Measurements from ENCODE around the gene COX7A1.

Gene COX7A1

DNA sequence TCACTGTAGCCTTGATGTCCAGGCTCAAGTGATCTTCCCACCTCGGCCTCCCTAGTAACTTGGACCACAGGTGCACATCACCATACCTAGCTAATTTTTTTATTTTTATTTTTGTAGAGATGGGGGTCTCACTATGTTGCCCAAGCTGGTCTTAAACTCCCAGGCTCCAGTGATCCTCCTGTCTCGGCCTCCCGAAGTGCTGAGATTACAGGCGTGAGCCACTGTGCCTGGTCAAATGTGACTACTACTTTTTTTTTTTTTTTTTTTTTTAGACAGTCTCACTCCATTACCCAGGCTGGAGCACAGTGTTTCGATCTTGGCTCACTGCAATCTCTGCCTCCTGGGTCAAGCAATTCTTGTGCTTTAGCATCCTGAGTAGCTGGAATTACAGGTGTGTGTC, 20.6 kb upstream of the COX7A1 start:
- no peak overlapping the region for H3K4me3 ChIP-seq (replicated peaks in 1 of 2; ENCODE audit: low read depth in 2 of 2, low read length in 2 of 2)
- TF ChIP-seq, protein P1, sequence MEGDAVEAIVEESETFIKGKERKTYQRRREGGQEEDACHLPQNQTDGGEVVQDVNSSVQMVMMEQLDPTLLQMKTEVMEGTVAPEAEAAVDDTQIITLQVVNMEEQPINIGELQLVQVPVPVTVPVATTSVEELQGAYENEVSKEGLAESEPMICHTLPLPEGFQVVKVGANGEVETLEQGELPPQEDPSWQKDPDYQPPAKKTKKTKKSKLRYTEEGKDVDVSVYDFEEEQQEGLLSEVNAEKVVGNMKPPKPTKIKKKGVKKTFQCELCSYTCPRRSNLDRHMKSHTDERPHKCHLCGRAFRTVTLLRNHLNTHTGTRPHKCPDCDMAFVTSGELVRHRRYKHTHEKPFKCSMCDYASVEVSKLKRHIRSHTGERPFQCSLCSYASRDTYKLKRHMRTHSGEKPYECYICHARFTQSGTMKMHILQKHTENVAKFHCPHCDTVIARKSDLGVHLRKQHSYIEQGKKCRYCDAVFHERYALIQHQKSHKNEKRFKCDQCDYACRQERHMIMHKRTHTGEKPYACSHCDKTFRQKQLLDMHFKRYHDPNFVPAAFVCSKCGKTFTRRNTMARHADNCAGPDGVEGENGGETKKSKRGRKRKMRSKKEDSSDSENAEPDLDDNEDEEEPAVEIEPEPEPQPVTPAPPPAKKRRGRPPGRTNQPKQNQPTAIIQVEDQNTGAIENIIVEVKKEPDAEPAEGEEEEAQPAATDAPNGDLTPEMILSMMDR (IDR thresholded peaks at IDR 0.05; ENCODE audit: low read depth, low read length): no peak
- no peak for DNase-seq (ENCODE audit: low read depth in 2 of 2)

DNA sequence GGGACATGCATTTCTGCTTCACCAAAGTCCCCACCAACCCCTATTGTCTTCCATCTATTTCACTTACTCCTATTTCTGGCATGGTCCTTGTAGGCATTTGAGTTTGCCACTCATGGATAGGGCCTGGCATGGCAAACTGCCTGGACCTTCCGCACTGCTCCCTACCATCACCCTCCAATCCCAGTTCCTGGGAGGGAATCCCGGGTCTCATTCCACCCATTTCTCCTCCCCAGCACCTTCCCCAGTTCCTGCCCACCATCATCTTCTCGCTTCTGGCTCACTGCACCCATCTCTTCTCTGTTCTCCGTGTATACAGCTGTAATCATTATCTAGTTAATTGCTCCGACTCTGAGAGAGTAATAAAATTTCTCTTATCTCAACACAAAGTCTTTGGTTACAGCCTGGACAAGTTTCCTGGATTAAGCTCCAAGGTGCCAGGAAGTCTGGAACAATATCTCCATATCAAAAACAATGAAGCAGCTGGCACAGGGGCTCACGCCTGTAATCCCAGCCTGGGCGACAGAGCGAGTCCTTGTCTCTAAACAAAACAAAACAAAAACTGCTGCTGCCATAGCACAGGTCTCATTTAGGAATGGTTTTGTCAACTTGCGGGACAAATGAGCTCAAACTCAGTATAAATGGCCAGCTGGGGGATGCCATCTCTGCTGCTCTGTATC, 17.0 kb upstream of the COX7A1 start:
- TF ChIP-seq, protein P1 (IDR thresholded peaks at IDR 0.05; ENCODE audit: low read depth, low read length): no peak
- peak in 1 of 2 donors; percentile 53 for DNase-seq (ENCODE audit: low read depth in 2 of 2)

DNA sequence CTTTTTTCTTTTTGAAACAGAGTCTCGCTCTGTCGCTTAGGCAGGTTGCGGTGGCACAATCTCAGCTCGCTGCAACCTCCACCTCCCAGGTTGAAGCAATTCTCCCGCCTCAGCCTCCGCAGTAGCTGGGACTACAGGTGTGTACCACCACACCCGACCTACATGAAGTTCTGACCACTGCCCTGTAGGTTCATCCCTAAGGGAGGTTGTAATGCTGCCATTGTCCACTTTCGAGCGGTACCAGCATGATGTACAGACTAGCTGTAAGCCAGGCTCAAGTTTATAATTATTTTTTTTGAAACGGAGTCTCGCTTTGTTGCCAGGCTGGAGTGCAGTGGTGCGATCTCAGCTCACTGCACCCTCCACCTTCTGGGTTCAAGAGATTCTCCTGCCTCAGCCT, 11.6 kb upstream of the COX7A1 start:
- H3K4me3 ChIP-seq (replicated peaks in 1 of 2; ENCODE audit: low read depth in 2 of 2, low read length in 2 of 2): no peak overlapping the region
- no peak for DNase-seq (ENCODE audit: low read depth in 2 of 2)
- TF ChIP-seq, protein P1 (IDR thresholded peaks at IDR 0.05; ENCODE audit: low read depth, low read length): no peak

More for the DNA sequence above, 17.0 kb upstream of the COX7A1 start:
- H3K4me3 ChIP-seq (replicated peaks in 1 of 2; ENCODE audit: low read depth in 2 of 2, low read length in 2 of 2): no peak overlapping the region

DNA sequence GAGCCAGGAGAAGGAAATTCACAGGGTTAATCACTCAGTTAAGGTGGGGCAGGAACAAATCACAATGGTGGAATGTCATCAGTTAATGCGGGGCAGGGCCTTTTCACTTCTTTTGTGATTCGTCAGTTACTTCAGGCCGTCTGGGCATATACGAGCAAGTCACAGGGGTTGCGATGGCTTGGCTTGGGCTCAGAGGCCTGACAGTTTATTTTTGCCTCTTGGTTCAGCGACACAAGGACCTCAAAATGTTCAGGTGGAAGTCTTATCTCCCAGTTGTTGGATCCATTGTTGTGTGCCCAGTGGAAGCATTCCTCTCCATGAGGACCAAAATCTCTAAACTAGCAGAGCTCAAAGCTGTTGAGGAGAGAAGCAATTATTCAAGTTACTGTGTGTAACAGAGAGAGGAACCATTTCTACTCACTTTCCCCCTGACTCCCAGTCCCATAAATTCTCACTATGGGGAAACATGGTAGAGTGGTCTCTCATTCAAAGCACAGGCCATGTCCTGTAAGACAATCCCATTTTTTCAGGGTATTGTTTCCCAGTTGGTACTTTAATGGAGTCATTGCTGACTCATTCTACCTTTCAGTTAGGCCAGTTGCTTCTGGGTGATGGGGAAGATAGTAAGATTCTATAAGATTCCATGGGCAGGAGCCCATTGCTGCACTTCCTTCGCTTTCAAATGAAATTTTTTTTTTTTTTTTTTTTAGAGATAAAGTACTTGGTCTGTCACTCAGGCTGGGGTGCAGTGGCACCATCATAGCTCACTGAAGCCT, 8.8 kb upstream of the COX7A1 start:
- DNase-seq (ENCODE audit: low read depth in 2 of 2): no peak
- H3K4me3 ChIP-seq (replicated peaks in 1 of 2; ENCODE audit: low read depth in 2 of 2, low read length in 2 of 2): no peak overlapping the region

DNA sequence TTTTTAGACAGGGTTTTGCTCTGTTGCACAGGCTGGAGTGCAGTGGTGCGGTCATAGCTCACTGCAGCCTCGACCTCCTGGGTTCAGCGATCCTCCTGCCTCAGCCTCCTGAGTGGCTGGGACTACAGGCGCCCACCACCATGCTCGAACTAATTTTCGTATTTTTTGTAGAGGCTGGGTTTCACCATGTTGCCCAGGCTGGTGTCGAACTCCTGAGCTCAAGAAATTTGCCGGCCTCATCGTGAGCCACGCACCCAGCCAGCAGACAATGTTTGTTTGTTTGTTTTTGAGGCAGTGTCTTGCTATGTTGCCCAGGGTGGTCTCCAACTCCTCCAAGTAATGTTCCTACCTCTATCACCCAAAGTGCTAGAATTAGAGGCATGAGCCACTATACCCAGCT, 879 bp upstream of the COX7A1 start:
- TF ChIP-seq, protein P1 (IDR thresholded peaks at IDR 0.05; ENCODE audit: low read depth, low read length): no peak
- DNase-seq (ENCODE audit: low read depth in 2 of 2): no peak
- peak overlapping the region in 1 of 2 donors; percentile 64 for H3K4me3 ChIP-seq (replicated peaks in 1 of 2; ENCODE audit: low read depth in 2 of 2, low read length in 2 of 2)

More for the DNA sequence above, 8.8 kb upstream of the COX7A1 start:
- TF ChIP-seq, protein P1 (IDR thresholded peaks at IDR 0.05; ENCODE audit: low read depth, low read length): no peak

DNA sequence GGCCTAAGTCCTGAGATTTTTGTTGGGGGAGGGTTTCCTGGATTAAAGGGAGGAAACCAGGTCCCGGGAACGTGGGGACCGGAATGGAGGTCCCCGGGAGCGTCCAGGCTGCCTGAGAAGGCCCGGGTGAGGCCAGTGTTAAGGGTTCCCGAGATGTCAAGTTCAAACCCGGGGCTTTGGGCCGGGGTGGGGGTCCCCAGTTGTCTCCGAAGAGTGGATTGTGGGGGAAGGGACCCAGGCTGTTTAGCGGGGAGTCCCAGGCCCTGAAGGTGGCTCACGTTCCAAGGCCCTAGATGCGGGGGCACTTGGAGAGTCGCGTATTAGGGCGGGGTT, 262 bp downstream of the COX7A1 start:
- H3K4me3 ChIP-seq (replicated peaks in 1 of 2; ENCODE audit: low read depth in 2 of 2, low read length in 2 of 2): peak overlapping the region; percentile 51 to 64
- peak in 1 of 2 donors; percentile 35 for DNase-seq (ENCODE audit: low read depth in 2 of 2)
- TF ChIP-seq, protein P1 (IDR thresholded peaks at IDR 0.05; ENCODE audit: low read depth, low read length): no peak
